ENCODE measurements around the gene GRM4.

DNA sequence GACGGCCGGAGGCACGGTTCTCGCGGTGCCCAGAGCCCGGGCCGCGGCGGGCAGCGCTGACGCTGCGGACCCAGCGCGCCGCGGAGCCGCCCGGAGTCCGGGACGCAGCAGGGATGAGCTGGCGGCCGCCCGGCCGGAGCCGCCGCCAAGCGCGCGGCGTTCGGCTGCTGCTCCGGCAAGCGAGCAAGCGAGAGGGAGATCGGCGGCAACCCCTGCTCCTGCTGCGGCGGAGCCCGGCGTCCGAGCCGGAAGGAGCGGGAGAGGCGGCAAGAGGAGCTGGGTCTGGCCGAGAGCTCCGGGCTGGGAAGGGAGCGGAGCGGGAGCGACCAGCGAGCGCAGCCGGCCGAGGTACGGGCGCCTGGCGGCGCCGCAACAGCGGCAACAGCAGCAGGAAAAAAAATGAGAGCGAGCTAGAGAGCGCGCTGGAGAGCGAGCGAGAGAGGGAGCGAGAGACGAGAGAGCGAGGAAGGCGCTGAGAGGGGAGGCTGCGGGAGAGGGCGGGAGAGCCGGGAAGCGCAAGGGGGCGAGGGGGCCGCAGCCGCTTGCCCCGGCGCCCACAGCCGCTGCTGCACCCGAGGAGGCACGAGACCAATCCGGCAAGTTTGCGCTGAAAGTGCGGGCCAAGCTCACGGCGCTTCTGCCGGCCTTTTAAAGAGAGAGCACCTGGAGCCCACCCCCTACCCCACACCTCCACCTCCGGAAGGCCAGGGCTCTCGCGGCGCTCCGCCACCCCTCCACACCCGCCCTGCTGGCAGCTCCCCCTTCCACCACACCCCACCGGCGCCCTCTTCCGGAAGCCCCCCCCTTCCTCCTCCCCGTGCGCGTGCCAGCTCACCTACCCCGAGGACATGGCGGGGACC, 496 bp downstream of the GRM4 start:
- TF ChIP-seq, protein P1, sequence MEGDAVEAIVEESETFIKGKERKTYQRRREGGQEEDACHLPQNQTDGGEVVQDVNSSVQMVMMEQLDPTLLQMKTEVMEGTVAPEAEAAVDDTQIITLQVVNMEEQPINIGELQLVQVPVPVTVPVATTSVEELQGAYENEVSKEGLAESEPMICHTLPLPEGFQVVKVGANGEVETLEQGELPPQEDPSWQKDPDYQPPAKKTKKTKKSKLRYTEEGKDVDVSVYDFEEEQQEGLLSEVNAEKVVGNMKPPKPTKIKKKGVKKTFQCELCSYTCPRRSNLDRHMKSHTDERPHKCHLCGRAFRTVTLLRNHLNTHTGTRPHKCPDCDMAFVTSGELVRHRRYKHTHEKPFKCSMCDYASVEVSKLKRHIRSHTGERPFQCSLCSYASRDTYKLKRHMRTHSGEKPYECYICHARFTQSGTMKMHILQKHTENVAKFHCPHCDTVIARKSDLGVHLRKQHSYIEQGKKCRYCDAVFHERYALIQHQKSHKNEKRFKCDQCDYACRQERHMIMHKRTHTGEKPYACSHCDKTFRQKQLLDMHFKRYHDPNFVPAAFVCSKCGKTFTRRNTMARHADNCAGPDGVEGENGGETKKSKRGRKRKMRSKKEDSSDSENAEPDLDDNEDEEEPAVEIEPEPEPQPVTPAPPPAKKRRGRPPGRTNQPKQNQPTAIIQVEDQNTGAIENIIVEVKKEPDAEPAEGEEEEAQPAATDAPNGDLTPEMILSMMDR (IDR thresholded peaks at IDR 0.05; ENCODE audit: low read depth, low read length), result no peak
- TF ChIP-seq POLR2A (IDR thresholded peaks at IDR 0.05; ENCODE audit: extremely low read depth, insufficient read length), result no peak

Measured in NB4 (cell line).